GM19035 (cell line): ENCODE measurements around the gene ZNF423.

Source experiments
- ATAC-seq: cut with Tn5 transposase; IDR thresholded peaks from one replicate; pipeline ENCODE4 v1.9.1; 2021; ENCODE audit not compliant: unreplicated experiment

ZNF423 gene

DNA sequence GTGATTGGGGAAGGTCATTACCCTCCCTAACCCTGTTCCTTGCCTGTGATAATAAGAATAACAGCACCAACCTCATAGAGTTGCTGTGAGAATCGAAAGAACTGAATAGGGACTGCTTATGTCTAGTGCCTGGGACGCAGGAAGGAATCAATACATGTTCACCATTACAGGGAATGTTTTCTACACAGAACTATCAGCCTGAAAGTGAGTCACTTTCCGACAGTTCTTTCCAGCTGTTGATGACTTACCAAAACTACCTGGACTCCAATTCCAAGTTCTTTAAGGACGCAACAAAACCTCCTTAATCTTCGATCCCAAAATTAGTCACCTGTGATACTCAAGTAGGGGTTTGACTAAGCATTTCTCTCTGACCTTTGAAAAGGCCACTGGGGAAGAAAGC lies 29.4 kb downstream of the ZNF423 start:
- no peak for ATAC-seq

DNA sequence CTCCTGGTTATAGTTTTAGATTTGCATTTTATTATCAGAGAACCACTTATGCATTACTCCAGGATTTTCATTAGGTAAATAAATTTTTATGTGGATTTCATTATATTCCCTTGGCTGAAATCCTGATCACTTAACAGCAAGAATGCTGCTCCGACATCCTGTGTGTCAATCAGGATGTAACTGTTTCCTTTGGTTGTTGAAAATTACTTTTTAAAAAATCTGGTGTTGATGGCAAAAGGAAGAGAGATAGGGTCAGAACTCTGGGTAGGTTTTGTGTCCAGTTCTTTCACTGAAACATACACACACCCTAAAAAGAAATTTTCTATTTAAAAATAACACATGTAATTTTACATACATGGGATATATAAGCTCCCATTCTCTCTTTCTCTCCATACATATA lies 30.9 kb downstream of the ZNF423 start:
- ATAC-seq, result no peak

DNA sequence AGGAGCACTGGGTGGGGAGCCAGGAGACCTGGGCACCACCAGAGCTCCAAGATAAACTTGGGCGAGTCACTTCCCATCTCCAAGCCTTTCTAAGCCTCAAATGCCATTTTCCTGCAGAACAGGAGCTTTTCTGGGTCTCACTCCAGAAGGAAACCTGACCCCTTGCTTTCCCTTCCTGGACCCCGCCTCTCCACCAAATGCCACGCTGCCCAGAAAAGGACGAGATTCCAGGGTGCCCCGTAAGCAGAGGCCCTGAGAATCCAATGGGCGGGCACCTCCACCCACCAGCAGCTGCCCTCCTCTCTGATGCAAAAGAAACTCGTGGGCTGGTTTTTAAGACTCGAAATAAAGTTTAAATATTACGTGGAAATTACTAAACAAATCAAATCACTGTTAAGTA lies 31.3 kb downstream of the ZNF423 start:
- ATAC-seq, result no peak

DNA sequence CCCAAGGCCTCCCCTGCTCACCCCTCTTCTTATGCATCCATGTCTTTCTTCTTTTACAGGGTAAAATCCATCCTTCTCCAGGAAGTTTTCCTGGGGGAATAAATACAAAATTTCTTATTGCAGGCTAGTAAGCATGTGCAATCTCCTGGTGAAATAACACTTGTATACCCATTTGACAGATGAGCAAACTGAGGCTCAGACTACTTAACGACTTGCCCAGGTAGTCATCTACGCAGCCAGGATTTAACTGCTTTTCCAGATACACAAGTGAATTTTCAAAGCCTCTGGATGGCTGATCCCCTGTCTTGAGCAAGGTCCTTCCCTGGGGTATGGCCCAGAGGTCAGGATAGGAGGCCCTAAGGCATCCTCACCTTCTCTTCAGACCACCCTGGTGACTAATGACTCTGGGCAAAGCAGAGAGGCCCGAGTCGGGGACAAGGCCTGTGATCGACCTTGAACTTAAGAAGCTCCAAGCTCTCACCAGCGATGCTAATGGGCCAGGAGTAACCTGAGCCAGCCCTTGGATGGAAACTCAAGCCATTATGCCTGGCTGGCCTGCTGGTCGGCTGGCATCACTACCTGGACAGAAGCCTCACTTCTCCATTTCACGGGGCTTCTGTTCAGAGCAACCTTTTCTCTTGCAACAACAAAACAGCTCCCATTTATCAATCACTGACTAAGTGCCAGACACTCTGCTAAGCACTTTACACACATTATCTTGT lies 33.1 kb downstream of the ZNF423 start:
- ATAC-seq, result no peak

DNA sequence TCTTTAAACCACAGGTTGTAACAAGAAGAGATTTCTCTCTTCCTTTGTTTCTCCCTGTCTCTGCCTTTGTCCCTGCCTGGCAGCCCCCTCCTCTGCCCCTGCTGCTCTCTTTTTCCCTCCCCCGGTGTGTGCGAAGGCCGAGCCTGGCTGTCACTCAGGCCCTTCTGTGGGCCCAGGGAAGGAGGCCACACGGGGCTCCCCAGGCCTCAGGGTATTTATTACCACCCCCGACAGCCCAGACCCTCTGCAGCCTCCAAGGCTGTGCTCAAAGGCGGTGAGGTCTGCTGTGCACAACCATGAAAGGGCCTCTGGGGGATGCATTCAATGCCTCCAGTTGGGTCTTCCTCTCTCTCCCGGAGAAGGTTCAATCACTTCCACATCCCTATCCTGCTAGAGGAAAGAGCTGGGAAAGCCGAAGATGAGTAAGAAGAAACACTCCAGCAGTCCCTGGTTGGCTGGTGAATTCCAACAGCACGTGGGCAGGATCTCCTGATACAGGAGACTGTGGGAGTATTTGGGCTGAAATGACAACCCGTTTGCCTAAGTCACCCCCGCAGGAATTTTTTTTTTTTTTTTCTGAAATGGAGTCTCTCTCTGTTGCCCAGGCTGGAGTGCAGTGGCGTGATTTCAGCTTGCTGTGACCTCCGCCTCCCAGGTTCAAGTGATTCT lies 34.2 kb downstream of the ZNF423 start:
- no peak for ATAC-seq

DNA sequence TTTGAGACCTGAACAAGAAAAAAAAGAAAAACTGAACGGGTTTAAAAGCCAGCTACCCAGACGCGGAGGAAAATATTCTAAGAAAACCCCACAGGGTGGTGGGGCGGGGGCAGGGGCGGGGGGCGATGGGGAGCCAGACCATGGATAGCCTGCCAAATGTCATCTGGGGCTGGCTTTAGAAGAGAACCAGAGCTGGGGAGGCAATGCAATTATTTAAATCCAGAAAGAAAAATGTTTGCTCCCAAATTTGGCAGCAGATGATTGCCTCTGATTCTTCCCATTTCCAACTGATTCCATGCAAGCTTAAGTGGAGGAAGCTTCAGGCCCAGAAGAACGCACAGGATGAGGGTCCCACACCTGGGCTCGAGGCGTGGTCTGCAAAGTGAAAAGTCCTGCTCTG lies 34.8 kb downstream of the ZNF423 start:
- no peak for ATAC-seq

DNA sequence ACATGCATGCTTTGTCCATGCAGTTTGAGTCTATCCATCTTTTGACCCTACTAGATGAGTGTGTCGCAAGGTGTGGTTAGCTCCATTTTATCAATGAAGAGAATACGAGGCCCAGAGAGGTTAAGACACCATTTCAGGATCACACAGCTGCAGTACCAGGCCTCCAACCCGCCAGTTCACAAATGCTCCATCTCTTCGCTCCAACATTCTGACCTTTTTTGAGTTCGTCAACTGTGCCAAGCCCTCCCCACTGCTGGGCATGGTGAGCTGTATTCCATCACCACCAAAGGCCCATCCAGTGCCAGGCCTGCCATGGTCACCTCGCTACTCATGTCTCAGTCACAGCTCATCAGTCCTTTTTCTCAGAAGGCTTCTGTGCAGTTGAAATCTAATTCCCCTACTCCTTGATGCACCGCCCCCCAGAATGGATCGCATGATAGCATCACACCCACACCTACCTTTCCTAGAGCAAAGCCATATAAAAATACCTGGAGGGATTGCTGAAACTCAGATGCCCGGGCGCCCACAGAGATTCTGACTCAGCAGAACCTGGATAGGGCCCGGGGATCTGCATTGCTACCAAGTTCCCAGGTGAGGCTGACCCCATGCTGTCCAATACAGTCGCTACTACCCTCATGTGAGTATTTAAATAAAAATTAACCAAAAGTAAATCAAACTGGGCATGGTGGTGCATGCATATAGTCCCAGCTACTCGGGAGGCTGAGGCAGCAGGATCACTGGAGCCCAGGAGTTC lies 38.0 kb downstream of the ZNF423 start:
- no peak for ATAC-seq

DNA sequence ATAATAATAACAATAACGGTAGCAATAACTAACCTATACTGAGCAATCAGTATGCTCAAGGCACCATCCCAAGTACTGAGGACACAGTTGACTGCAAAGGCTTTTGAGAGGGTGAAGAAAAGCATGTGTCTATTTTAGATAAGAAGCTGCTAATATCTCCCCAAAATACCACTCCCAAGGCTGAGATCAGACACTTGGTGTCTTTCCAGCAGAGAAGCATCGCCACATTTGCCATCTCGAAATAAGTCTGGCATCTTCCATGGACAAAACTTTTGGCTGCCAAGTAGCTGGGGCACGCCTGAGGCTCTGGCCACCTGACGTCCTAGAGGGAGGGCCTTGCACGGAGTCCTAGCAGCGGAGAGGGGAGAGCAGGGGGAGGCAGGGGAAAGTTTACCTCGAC lies 39.0 kb downstream of the ZNF423 start:
- no peak for ATAC-seq

DNA sequence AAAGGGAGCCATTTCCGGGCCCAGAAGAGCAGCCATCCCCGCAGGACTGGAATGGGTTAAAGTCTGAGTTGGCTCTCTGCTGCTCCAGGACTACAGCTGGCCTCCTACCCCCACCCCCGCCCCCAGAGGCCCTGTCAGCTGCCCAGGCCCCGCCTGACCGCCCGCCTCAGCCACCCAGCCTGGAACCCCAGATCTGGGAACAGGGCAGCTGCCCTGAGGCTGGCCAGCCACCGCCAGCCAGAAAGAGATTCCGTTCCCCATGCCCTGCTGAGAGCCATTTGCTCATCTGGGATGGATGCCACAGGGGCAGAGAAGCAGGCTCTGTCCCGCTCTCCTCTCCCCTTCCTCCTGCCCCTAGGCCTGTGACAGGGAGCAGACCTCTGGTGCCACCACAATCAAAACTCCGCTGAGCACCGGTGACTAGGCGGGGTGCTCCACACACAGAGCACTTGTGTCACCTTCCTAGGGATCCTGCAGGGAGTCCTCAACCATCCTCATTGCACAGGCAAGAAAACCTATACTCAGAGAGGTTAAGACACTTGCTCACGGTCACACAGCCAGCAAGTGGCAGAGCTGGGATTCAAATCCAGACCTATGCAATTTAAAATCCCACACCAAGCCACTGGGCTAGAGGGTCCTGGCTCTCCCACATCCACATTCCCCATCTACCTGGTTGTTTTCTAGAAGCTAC lies 44.1 kb downstream of the ZNF423 start:
- ATAC-seq, result no peak

DNA sequence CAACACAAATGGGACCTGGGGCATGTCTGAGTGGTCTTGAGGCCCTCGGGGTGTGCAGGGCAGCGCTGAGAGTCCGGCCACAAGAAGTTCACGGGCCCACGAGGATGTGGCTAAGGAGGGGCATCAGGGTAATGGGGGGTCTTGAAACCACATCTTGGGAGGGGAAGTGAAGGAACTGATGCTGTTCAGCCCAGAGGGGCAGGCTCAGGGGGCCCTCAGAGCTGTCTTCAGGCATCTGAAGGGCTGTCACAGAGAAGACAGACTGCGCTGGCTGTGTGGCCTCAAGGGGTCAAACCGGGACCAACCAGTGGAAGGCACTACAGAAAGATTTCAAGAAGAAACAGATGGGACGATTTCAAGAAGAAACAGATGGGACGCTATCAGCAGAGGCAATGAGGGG lies 45.1 kb downstream of the ZNF423 start:
- ATAC-seq, result no peak

DNA sequence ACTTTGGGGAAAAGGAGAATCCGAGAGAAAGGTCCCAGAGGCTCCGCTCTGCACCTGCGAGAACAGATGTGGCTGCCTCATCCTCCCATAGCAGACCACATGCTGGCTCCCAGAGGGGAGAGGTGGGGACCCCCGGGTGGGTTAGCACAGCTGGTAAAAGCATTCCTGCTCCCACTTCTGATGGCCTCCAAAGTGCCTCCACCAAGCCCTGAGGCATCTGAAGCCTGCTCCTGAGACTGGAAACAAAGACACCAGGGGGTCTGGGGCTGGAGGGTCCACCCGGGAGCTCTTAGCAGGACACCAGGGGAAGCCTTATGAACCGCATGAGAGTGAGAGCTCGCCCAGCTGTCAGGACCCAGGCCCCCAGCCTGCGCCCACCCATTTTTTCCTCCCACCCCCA lies 46.4 kb downstream of the ZNF423 start:
- no peak for ATAC-seq

DNA sequence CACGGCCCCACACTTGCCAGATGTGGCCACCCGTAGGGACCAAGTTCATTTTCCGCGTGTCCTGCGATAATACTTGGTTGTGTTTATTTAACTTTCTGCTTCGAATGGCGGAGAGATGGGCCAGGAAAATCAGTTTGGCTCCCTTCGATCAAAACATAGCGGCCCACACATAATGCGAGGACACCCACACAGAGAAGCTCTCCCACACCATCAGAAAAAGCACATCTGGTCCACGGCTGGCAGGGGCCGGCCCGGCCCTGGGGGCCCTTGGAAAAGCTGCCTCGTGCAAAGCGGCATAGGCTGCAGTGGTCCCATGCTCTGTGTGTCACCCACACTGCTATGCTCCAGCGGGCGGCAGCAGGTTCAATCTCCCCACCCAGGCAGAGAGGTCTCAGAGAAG lies 46.9 kb downstream of the ZNF423 start:
- ATAC-seq, result no peak

DNA sequence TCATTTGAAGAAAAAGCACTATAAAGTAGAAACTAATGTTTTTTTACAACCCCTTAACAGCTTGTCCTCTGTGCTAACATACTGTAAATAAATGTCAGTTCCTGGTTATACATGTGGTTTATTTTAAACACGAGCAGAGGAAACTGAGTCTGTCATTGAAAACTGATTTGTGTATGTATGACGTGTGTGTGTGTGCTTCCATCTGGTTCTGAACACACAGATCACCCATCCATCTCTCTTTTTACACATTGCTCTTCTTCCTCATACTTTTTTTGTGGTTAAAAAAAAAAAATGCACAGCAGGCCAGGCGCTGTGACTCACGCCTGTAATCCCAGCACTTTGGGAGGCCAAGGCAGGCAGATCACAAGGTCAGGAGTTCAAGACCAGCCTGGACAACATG lies 49.5 kb downstream of the ZNF423 start:
- ATAC-seq, result no peak

DNA sequence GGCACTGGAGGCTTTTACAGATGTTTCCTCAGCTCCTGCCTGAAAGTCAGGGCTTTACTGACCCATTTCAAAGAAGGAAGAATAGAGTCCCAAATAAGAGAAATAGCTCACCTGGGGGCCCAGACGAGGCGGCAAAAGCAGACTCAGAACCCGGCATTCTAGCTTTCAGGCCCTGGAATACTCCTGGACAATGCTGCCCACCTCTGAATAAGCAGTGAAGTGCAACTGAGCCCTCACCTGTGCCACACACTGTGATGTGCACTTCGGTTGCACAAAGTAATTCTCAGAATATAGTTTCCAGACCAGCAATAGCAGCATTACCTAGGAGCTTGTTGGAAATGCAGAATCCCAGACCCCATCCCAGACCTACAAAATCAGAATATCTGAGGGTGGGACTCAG lies 54.6 kb downstream of the ZNF423 start:
- ATAC-seq, result no peak

DNA sequence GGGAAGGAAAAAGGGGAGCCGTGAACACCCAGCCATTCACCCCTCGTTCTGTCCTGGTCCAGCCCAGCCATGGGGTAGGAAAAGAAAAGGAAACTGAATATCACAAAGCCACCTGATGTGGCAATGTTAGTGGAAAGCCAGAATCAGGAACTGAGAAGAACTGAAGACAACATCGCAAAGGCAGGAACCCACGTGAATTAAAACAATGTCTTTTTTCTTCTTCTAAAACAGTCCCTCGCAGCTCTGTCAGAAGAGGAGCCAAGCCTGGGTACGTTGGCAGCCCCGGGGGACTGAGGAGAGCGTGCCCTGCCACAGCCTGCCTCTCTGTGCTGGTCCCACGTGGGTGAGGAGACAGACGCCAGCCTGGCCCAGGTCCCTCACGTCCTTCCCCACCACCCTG lies 55.0 kb downstream of the ZNF423 start:
- ATAC-seq, result no peak

DNA sequence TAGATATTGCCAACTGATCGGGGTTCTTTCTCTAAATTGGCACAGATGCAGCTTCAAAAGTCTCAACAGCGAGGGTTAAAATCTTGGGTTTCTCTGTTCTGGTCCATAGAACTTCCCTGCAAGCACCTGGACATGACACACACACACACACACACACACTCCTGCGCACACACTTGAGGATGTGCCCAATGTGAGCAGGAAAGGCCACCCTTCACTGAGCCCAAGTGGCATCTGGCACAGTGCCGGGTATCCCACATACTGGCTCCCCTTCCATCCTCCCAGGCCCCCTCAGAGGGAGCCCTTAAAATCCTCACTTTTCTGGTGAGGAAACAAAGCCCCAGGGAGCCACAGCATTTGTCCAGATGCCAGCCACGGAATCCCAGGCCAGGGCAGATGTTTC lies 55.5 kb downstream of the ZNF423 start:
- no peak for ATAC-seq

DNA sequence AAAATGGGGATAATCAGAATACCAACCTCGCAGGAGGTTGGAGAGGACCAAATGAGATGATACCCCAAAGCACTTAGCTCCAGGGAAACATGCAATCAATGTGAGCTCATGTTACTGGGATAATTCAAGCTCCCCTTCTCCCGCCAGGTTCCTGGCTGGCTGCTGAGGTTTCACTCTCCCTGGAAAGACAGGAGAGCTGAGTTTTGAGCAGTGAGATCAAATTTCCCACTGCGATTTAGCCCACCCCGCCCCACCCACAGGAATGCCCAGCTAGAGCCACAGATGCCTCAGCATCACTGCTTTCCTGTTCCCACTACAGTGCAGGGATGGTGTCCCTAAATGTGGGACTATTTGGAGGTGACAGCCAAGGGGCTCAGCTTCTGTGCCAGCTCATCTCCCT lies 56.7 kb downstream of the ZNF423 start:
- ATAC-seq, result no peak

DNA sequence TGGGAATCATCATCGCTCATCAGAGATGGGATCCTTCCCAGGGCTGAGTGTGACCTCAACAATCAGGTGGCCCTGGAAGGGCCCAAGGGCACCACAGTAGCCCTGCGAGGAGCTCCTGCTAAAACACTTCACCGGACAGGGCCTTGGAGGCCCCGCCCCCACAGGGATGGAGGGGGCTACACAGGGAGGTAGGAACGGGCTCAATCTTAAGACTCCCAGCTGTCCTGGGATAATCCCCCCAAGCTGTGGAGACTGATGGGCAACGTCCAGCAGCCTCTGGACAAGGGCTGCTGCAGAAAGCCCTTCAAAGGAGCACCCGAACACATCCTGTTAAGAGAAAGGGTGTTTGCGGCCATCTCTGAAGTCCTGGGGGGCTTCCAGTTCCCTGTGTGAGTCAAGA lies 60.4 kb downstream of the ZNF423 start:
- ATAC-seq, result no peak

DNA sequence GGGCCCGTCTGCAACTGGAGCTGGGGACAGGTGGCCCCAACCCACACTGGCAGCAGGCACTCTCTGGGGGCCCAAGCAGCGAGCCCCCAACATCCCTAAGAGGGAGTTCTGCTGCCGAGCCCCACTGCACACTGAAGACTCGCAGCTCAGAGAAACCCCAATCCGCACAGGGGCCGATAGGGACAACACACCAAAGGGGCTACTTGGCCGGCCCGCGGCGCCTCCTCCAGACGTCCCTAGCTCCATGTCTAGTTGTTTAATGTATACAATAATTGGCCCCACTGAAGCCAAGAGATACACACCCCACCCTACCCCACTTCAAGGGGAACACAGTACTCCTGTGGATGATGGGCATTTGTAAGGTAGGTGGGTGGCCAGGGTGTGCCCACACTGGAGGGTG lies 62.7 kb downstream of the ZNF423 start:
- no peak for ATAC-seq

DNA sequence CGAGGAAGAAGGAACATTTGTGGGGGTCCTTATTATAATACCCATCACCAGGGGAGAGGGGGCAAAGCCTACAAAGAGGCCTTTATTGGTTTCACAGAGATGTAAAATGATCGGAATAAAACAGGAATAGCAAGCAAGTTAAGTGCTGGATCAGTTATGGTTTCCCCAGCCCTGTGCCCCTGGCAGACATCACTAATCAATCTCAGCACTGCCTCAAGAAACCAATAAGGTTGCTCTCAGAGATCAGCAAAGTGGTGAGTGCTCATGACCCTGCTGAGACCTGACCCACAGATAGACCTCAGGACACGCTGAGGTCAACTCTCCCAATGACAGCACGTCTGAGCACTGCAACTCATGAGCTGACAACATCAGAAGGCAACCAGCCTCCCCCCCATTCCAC lies 66.3 kb downstream of the ZNF423 start:
- ATAC-seq, result no peak

DNA sequence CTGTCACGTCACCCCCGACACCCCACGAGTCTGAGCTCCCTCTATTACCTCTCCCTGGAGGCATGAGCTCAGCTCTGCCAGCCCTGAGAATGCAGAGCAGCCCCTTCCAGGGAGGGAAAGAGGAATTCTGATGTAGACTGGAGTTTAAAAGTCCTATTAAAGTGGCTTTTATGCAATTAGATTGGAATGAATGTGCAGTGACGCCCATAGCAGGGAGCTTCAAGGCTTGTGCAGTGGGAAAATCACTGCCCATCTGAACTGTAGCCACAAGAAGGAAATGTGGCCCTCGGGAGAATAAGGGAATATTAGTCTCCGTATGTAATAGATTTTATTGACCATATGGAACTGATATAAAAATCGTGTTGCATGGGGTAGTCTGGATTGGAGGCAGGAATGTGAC lies 66.9 kb downstream of the ZNF423 start:
- ATAC-seq, result no peak

DNA sequence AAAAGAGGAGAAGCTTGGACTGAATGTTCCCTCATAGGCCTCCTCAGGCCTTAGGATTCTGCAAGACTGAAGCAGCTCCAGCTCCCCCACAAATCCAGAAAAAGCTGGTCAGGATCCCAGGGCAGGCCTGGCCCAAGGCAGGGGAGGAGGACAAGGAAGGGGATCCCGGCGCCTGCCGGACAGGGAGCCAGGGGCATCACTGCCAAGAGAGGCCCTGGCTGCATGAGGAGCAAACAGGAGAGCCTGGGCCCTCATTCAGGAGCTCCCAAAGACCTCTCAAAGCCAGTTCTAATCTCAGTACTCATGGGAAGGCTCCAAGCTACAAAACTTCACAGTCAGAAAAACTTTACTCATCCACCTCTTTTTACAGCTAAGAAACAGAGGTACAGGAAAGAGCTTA lies 67.3 kb downstream of the ZNF423 start:
- no peak for ATAC-seq
